ENCODE results near the gene C22orf39.

DNA sequence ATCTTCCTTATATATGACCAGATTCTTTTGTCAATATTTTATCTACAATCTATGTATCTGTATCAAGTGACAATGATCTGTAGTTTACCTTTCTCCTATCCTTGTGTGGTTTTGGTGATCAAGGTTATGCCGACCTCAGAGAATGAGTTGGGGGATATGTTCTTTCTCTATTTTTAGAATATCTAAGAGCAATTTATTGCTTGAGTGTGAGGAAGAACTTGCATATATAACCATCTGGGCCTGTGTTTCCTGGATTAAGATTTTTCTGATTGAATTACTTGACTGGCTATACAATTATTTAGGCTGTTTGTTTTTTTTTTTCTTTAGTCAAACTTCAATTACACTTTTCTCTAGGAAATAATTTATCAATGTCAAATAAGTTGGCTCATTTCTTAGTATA is 14.0 kb upstream of the C22orf39 start:
- TF ChIP-seq, protein P1, sequence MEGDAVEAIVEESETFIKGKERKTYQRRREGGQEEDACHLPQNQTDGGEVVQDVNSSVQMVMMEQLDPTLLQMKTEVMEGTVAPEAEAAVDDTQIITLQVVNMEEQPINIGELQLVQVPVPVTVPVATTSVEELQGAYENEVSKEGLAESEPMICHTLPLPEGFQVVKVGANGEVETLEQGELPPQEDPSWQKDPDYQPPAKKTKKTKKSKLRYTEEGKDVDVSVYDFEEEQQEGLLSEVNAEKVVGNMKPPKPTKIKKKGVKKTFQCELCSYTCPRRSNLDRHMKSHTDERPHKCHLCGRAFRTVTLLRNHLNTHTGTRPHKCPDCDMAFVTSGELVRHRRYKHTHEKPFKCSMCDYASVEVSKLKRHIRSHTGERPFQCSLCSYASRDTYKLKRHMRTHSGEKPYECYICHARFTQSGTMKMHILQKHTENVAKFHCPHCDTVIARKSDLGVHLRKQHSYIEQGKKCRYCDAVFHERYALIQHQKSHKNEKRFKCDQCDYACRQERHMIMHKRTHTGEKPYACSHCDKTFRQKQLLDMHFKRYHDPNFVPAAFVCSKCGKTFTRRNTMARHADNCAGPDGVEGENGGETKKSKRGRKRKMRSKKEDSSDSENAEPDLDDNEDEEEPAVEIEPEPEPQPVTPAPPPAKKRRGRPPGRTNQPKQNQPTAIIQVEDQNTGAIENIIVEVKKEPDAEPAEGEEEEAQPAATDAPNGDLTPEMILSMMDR (IDR thresholded peaks at IDR 0.05), result no peak
- TF ChIP-seq POLR2A (IDR thresholded peaks at IDR 0.05), result no peak

All from ovary (tissue), 3 donors.